22Rv1 (cell line): ENCODE data around the gene SP8.

Experiments used
- ZFX ChIP-seq: fragments of 450-650 bp; IDR thresholded peaks from 2 replicates; pipeline ENCODE4 v1.6.1; 2017; ENCODE audit warnings: antibody characterized with exemption, borderline replicate concordance
- TF ChIP-seq, protein P1 (sequence below): fragments of 450-650 bp; IDR thresholded peaks from 2 replicates; pipeline ENCODE4 v1.5.1; 2017; ENCODE audit warnings: mild to moderate bottlenecking

DNA sequence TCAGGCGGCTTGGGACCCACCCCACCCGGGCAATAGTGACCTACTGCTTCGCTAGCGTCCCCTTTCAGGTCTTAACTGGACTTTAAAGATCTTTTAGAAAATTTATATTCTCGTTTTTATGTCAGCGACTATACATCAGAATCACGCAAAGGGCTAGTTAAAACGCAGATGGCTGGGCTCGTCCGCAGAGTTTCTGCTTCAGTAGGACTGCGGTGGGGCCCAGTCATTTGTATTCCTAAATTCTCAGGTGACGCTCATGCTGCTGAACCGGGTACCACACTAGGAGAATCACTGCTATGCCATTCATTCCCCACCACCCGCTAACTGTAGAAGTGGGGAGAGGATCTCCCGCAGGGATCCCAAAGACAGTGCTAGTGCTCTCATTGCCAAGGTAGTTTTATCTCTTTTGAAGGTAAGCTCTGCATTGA is 12.0 kb upstream of the SP8 start:
- TF ChIP-seq, protein P1, sequence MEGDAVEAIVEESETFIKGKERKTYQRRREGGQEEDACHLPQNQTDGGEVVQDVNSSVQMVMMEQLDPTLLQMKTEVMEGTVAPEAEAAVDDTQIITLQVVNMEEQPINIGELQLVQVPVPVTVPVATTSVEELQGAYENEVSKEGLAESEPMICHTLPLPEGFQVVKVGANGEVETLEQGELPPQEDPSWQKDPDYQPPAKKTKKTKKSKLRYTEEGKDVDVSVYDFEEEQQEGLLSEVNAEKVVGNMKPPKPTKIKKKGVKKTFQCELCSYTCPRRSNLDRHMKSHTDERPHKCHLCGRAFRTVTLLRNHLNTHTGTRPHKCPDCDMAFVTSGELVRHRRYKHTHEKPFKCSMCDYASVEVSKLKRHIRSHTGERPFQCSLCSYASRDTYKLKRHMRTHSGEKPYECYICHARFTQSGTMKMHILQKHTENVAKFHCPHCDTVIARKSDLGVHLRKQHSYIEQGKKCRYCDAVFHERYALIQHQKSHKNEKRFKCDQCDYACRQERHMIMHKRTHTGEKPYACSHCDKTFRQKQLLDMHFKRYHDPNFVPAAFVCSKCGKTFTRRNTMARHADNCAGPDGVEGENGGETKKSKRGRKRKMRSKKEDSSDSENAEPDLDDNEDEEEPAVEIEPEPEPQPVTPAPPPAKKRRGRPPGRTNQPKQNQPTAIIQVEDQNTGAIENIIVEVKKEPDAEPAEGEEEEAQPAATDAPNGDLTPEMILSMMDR, result peak; percentile 0; the same call in 1 of the 2 replicates
- TF ChIP-seq ZFX, result no peak
